ENCODE results near the gene MMP24. TPM values are rescaled to one million over a fixed set of nuclear protein-coding genes. Genes with fewer than 3 reads are reported as not detected.

The MMP24 gene
- total and polyA plus RNA-seq, 2 of the 13 experiments (the other 11 are each of a cell fraction or from before 2014, with no cell fraction given) = 0.29 to 0.35 TPM

GRCh38 chr20:35290186-35290886, 63.8 kb downstream of the MMP24 start (continued):
- TF ChIP-seq PAXIP1 (CRISPR knock-in tag; conservative IDR thresholded peaks at IDR 0.05) (no peak), ZBTB44 (CRISPR knock-in tag; IDR thresholded peaks at IDR 0.05) (no peak), TBL1XR1 (IDR thresholded peaks at IDR 0.05; ENCODE audit: borderline replicate concordance, low read length, partially characterized antibody) (no peak), ZC3H4 (CRISPR knock-in tag; IDR thresholded peaks at IDR 0.05; ENCODE audit: borderline replicate concordance) (no peak), GLI4 (CRISPR knock-in tag; IDR thresholded peaks at IDR 0.05; ENCODE audit: borderline replicate concordance) (no peak), FOXC1 (CRISPR knock-in tag; IDR thresholded peaks at IDR 0.05; ENCODE audit: borderline replicate concordance) (peak; percentile 48; the same call in 1 of the 2 replicates), GLMP (CRISPR knock-in tag; IDR thresholded peaks at IDR 0.05; ENCODE audit: borderline replicate concordance) (no peak), ZNF318 (CRISPR knock-in tag; IDR thresholded peaks at IDR 0.05) (no peak), SRSF1 (optimal IDR thresholded peaks at IDR 0.05; ENCODE audit: low read depth, low read length) (no peak), SYNCRIP (IDR thresholded peaks at IDR 0.05; ENCODE audit: insufficient read depth, low read depth, low read length) (no peak)

Data from HepG2 (cell line).